HepG2 (cell line): ENCODE results near the gene CCND2. TPM values are rescaled to one million over a fixed set of nuclear protein-coding genes. Genes with fewer than 3 reads are reported as not detected.

Source experiments
- ATAC-seq: fragments of 200-7000 bp; cut with Tn5 transposase; 3 replicates; pipeline ENCODE4 v1.9.1; 2020; ENCODE audit warnings: mild to moderate bottlenecking, moderate library complexity
- BruUV-seq: library from RNA; stranded (reverse); fragments of 400-500 nt; replicated peaks from 2 replicates; lab custom pipeline; 2021; lab: Mats Ljungman, UMichigan
- CTCF ChIA-PET: fragments of 300-600 bp; formaldehyde crosslinking; extraction: SDS; loops from one replicate; lab custom pipeline; 2021; ENCODE audit warnings: low total read pairs, inconsistent platforms, low intra/inter-chr PET ratio; lab: Yijun Ruan, JAX
- POLR2A ChIA-PET: fragments of 350-600 bp; sonication (Branson Sonifier 250); formaldehyde crosslinking; loops from one replicate; lab custom pipeline; 2020; ENCODE audit warnings: antibody characterized with exemption, inconsistent platforms; lab: Yijun Ruan, JAX
- DNase-seq: peaks from one replicate; pipeline ENCODE4 v3.0.0-alpha.2; 2015; ENCODE audit warnings: low spot score
- FAIRE-seq: peaks from 3 replicates; lab custom pipeline; 2011; peaks lifted over from hg19 to GRCh38; lab: Jason Lieb, UNC
- H2AFZ ChIP-seq: one replicate; pipeline ENCODE4 v1.6.1; 2011; ENCODE audit warnings: low read length, inconsistent platforms
- H3K27ac ChIP-seq: fragments of 300-600 bp; 3 replicates; pipeline ENCODE4 v1.8.0; 2011; ENCODE audit warnings: mixed run types, mild to moderate bottlenecking, mixed read lengths, low read length, inconsistent platforms; ENCODE audit not compliant: insufficient read depth; ENCODE audit errors: extremely low read length
- H3K27me3 ChIP-seq, 2 experiments: fragments of 200-600 bp in 1 of 2; 2 replicates in 1 of 2; 3 replicates in 1 of 2; pipeline versions ENCODE4 v1.6.0 to v1.8.0; 2011; ENCODE audit warnings: low read length in 2 of 2, mild to moderate bottlenecking in 2 of 2, moderate library complexity in 2 of 2, inconsistent platforms in 1 of 2; ENCODE audit not compliant: insufficient read depth in 2 of 2, control insufficient read depth in 1 of 2
- H3K36me3 ChIP-seq, 2 experiments: fragments of 200-600 bp in 1 of 2; replicated peaks in 1 of 2; 2 replicates in 1 of 2; 3 replicates in 1 of 2; pipeline versions ENCODE4 v1.5.1 to v1.8.0; 2011; ENCODE audit warnings: low read length in 2 of 2, inconsistent platforms in 1 of 2; ENCODE audit not compliant: insufficient read depth in 2 of 2, control insufficient read depth in 1 of 2
- H3K4me1 ChIP-seq: 2 replicates; pipeline ENCODE4 v1.5.1; 2012; ENCODE audit warnings: low read length, inconsistent platforms; ENCODE audit not compliant: insufficient read depth
- H3K4me2 ChIP-seq: 2 replicates; pipeline ENCODE4 v1.6.0; 2011; ENCODE audit warnings: low read depth, low read length, inconsistent platforms
- H3K4me3 ChIP-seq, 3 experiments: fragments of 200-600 bp in 1 of 3; sonication (generic), shearing (Covaris generic) in 1 of 3; replicated peaks in 1 of 3; 2 replicates each; pipeline ENCODE4 v1.5.1; 2011 to 2016; ENCODE audit warnings: low read length in 3 of 3, inconsistent platforms in 2 of 3, low read depth in 2 of 3, mild to moderate bottlenecking in 2 of 3, control low read depth in 1 of 3, mixed read lengths in 1 of 3; ENCODE audit not compliant: insufficient read depth in 1 of 3
- H3K79me2 ChIP-seq: one replicate; pipeline ENCODE4 v1.6.1; 2011; ENCODE audit warnings: low read length, inconsistent platforms; ENCODE audit not compliant: insufficient read depth
- H3K9ac ChIP-seq: 2 replicates; pipeline ENCODE4 v1.6.0; 2011; ENCODE audit warnings: mild to moderate bottlenecking, low read depth, low read length, inconsistent platforms; ENCODE audit not compliant: insufficient read depth
- H3K9me3 ChIP-seq: 2 replicates; pipeline ENCODE4 v1.5.1; 2012; ENCODE audit warnings: mild to moderate bottlenecking, low read length
- H4K20me1 ChIP-seq: 2 replicates; pipeline ENCODE4 v1.6.0; 2011; ENCODE audit warnings: inconsistent platforms, mild to moderate bottlenecking, low read length, moderate library complexity; ENCODE audit not compliant: insufficient read depth
- BCL3 ChIP-seq: sonication (generic); formaldehyde crosslinking; IDR thresholded peaks from 2 replicates; pipeline ENCODE4 v1.5.1; 2020; ENCODE audit warnings: mild to moderate bottlenecking, missing genetic modification reagents, moderate library complexity
- CBX5 ChIP-seq: sonication (generic); formaldehyde crosslinking; IDR thresholded peaks from 2 replicates; pipeline ENCODE4 v1.4.0; 2020; ENCODE audit warnings: missing genetic modification reagents, borderline replicate concordance
- GPBP1L1 ChIP-seq: sonication (generic); formaldehyde crosslinking; IDR thresholded peaks from 2 replicates; pipeline ENCODE4 v1.5.0; 2020; ENCODE audit warnings: mild to moderate bottlenecking, missing genetic modification reagents
- JUND ChIP-seq: sonication (generic); formaldehyde crosslinking; IDR thresholded peaks from 2 replicates; pipeline ENCODE4 v1.8.0; 2022; ENCODE audit warnings: mild to moderate bottlenecking, missing genetic modification reagents
- POLR2AphosphoS2 ChIP-seq: IDR thresholded peaks from 2 replicates; pipeline ENCODE4 v1.6.1; 2011; ENCODE audit warnings: low read depth, low read length, improper control_type of control experiment
- SRSF4 ChIP-seq: fragments of 200-400 bp; formaldehyde crosslinking; IDR thresholded peaks from one replicate; pipeline ENCODE4 v1.6.1; 2018; ENCODE audit warnings: mild to moderate bottlenecking, low read depth, low read length, moderate library complexity; ENCODE audit not compliant: poor library complexity, severe bottlenecking
- TOE1 ChIP-seq: sonication (generic); formaldehyde crosslinking; IDR thresholded peaks from 2 replicates; pipeline ENCODE4 v1.4.0; 2020; ENCODE audit warnings: mild to moderate bottlenecking, missing genetic modification reagents
- ZNF343 ChIP-seq: sonication (generic); formaldehyde crosslinking; IDR thresholded peaks from 2 replicates; pipeline ENCODE4 v1.4.0; 2020; ENCODE audit warnings: mild to moderate bottlenecking, missing genetic modification reagents
- ZNF549 ChIP-seq: sonication (generic); formaldehyde crosslinking; IDR thresholded peaks from 2 replicates; pipeline ENCODE4 v1.5.0; 2020; ENCODE audit warnings: missing genetic modification reagents
- WGBS: methylation state at CpG from one replicate; pipeline ENCODE4 v1.1.6; 2017; ENCODE audit warnings: low lambda C conversion rate; 5-methylcytosine and 5-hydroxymethylcytosine counted together
- in situ Hi-C: cut with HindIII; loops from 2 replicates; pipeline ENCODE4 v1.10.0; 2017; ENCODE audit warnings: low pct_unique_long_range_greater_than_20kb; ENCODE audit not compliant: extremely low pct_ligation_motif_present
- intact Hi-C: fragments of 100-400 bp; cut with micrococcal nuclease; formaldehyde crosslinking; loops from one replicate; pipeline ENCODE4 v1.10.0; 2022; ENCODE audit not compliant: unreplicated experiment
- polyA plus RNA-seq, 8 experiments: library from polyadenylated mRNA; depleted of rRNA in 3 of 8; stranded (reverse) in 7 of 8; unstranded in 1 of 8; fragments of >200 nt; fragmentation: Illumina TruSeq in 4 of 8; extraction: Trizol in 4 of 8; gene quantifications; 2 replicates each; pipeline versions ENCODE4 v1.2.1 to v1.2.3, GENCODE V29; 2011 to 2016; ENCODE audit warnings: low read depth in 4 of 8, missing spikeins in 1 of 8, mixed read lengths in 1 of 8; ENCODE audit not compliant: insufficient read depth in 1 of 8
- total RNA-seq, 5 experiments: library from RNA; depleted of rRNA; stranded (reverse); fragments of >200 nt; fragmentation: Illumina TruSeq; extraction: Trizol; gene quantifications; 2 replicates each; pipeline ENCODE4 v1.2.3, GENCODE V29; 2016; ENCODE audit warnings: low read depth in 1 of 5

CCND2 gene
- total and polyA plus RNA-seq, 2 of the 13 experiments (the other 11 are each of a cell fraction or from before 2014, with no cell fraction given) = 0.61 to 1.4 TPM

- 25% methylated on average over 4 of the region's 6 CpGs for WGBS
- CTCF ChIA-PET = no interaction called here
- no TSS peak for BruUV-seq
- DNase-seq (no peak), FAIRE-seq (no peak), ATAC-seq (no peak)
- H3K4me2 ChIP-seq = no peak overlapping the region
- no peaks in the 10 kb centered on the region for H3K36me3 ChIP-seq
- no peak overlapping the region for H3K4me3 ChIP-seq
- H3K79me2 ChIP-seq = no peaks in the 10 kb centered on the region
- TF ChIP-seq ZNF343 (no peak), JUND (CRISPR knock-in tag) (no peak), ZNF549 (no peak), CBX5 (CRISPR knock-in tag) (no peak), POLR2AphosphoS2 (no peak), BCL3 (CRISPR knock-in tag) (no peak), GPBP1L1 (CRISPR knock-in tag) (no peak), SRSF4 (no peak), TOE1 (CRISPR knock-in tag) (no peak)
- POLR2A ChIA-PET = no interaction called here
- no peak overlapping the region for H2AFZ ChIP-seq
- in situ Hi-C loops = no loop called here
- H3K9me3 ChIP-seq = no peaks in the 10 kb centered on the region
- no peak overlapping the region for H3K9ac ChIP-seq
- H3K4me1 ChIP-seq = peaks cover 10% of the 10 kb centered on the region
- H3K27me3 ChIP-seq = peaks cover 0 to 36% of the 10 kb centered on the region in 2 experiments; a peak in 3 of 5 replicates
- no peak overlapping the region for H3K27ac ChIP-seq
- H4K20me1 ChIP-seq = no peaks in the 10 kb centered on the region
- intact Hi-C loops = no loop called here
Observed at GRCh38 chr12:4296751-4297150, 23.2 kb downstream of the CCND2 start.
